PC-9 (cell line): Measurements from ENCODE around the gene CDCA7L.

Experiments
- CTCF ChIP-seq: fragments of 200-600 bp; sonication (generic); conservative IDR thresholded peaks from 2 replicates; pipeline ENCODE4 v1.6.1; 2017; ENCODE audit warnings: mixed run types, antibody characterized with exemption, mild to moderate bottlenecking, moderate library complexity
- EZH2 ChIP-seq: fragments of 200-600 bp; sonication (generic); IDR thresholded peaks from 2 replicates; pipeline ENCODE4 v1.8.0; 2017; ENCODE audit warnings: antibody characterized with exemption, low read depth

- TF ChIP-seq CTCF = no peak
- no peak for TF ChIP-seq EZH2
Measured at GRCh38 chr7:21967598-21968003, 21.9 kb upstream of the CDCA7L start.
